Measurements from ENCODE around the gene POC1A.

POC1A gene

GRCh38 chr3:52054661-52055511 is 99.3 kb downstream of the POC1A start:
- peak; percentile 76 for FAIRE-seq

GRCh38 chr3:52053307-52054304 is 100.6 kb downstream of the POC1A start:
- TF ChIP-seq TAF1 (IDR thresholded peaks at IDR 0.05; ENCODE audit: borderline replicate concordance, low read depth, low read length), result no peak
- TF ChIP-seq POLR2AphosphoS5 (IDR thresholded peaks at IDR 0.05; ENCODE audit: low read depth, low read length), result no peak
- TF ChIP-seq POLR2A (IDR thresholded peaks at IDR 0.05; ENCODE audit: low read depth, low read length), result no peak
- peak; percentile 80 for FAIRE-seq
- DNase-seq (ENCODE audit: insufficient read length), result no peak

More at GRCh38 chr3:52054661-52055511, 99.3 kb downstream of the POC1A start:
- TF ChIP-seq POLR2A (IDR thresholded peaks at IDR 0.05; ENCODE audit: low read depth, low read length) (no peak), POLR2AphosphoS5 (IDR thresholded peaks at IDR 0.05; ENCODE audit: low read depth, low read length) (no peak), TAF1 (IDR thresholded peaks at IDR 0.05; ENCODE audit: borderline replicate concordance, low read depth, low read length) (no peak)
- no peak for DNase-seq (ENCODE audit: insufficient read length)

- FAIRE-seq (no peak), DNase-seq (ENCODE audit: insufficient read length) (no peak)
- TF ChIP-seq TAF1 (IDR thresholded peaks at IDR 0.05; ENCODE audit: borderline replicate concordance, low read depth, low read length), result no peak
- no peak for TF ChIP-seq POLR2A (IDR thresholded peaks at IDR 0.05; ENCODE audit: low read depth, low read length)
- no peak for TF ChIP-seq POLR2AphosphoS5 (IDR thresholded peaks at IDR 0.05; ENCODE audit: low read depth, low read length)
Measured at GRCh38 chr3:52052831-52053306, 101.4 kb downstream of the POC1A start.

GRCh38 chr3:52051444-52051843 is 102.8 kb downstream of the POC1A start:
- no peak for DNase-seq (ENCODE audit: insufficient read length)
- FAIRE-seq, result no peak
- TF ChIP-seq TAF1 (IDR thresholded peaks at IDR 0.05; ENCODE audit: borderline replicate concordance, low read depth, low read length) (no peak), POLR2A (IDR thresholded peaks at IDR 0.05; ENCODE audit: low read depth, low read length) (no peak), POLR2AphosphoS5 (IDR thresholded peaks at IDR 0.05; ENCODE audit: low read depth, low read length) (no peak)

- DNase-seq (ENCODE audit: insufficient read length), result no peak
- TF ChIP-seq POLR2A (IDR thresholded peaks at IDR 0.05; ENCODE audit: low read depth, low read length) (no peak), TAF1 (IDR thresholded peaks at IDR 0.05; ENCODE audit: borderline replicate concordance, low read depth, low read length) (no peak), POLR2AphosphoS5 (IDR thresholded peaks at IDR 0.05; ENCODE audit: low read depth, low read length) (no peak)
- FAIRE-seq, result no peak
Measured at GRCh38 chr3:52050571-52050970, 103.7 kb downstream of the POC1A start.

GRCh38 chr3:52049503-52049902 is 104.7 kb downstream of the POC1A start:
- no peak for TF ChIP-seq TAF1 (IDR thresholded peaks at IDR 0.05; ENCODE audit: borderline replicate concordance, low read depth, low read length)
- no peak for TF ChIP-seq POLR2A (IDR thresholded peaks at IDR 0.05; ENCODE audit: low read depth, low read length)
- TF ChIP-seq POLR2AphosphoS5 (IDR thresholded peaks at IDR 0.05; ENCODE audit: low read depth, low read length), result no peak
- FAIRE-seq (no peak), DNase-seq (ENCODE audit: insufficient read length) (no peak)

- FAIRE-seq, result no peak
- TF ChIP-seq POLR2A (IDR thresholded peaks at IDR 0.05; ENCODE audit: low read depth, low read length) (no peak), TAF1 (IDR thresholded peaks at IDR 0.05; ENCODE audit: borderline replicate concordance, low read depth, low read length) (no peak), POLR2AphosphoS5 (IDR thresholded peaks at IDR 0.05; ENCODE audit: low read depth, low read length) (no peak)
Measured at GRCh38 chr3:52047295-52047960, 106.8 kb downstream of the POC1A start.

GRCh38 chr3:52046902-52047239 is 107.4 kb downstream of the POC1A start:
- FAIRE-seq, result no peak
- TF ChIP-seq POLR2A (IDR thresholded peaks at IDR 0.05; ENCODE audit: low read depth, low read length) (no peak), TAF1 (IDR thresholded peaks at IDR 0.05; ENCODE audit: borderline replicate concordance, low read depth, low read length) (no peak), POLR2AphosphoS5 (IDR thresholded peaks at IDR 0.05; ENCODE audit: low read depth, low read length) (no peak)
- no peak for DNase-seq (ENCODE audit: insufficient read length)

More at GRCh38 chr3:52047295-52047960, 106.8 kb downstream of the POC1A start:
- no peak for DNase-seq (ENCODE audit: insufficient read length)

- FAIRE-seq (no peak), DNase-seq (ENCODE audit: insufficient read length) (no peak)
- TF ChIP-seq POLR2AphosphoS5 (IDR thresholded peaks at IDR 0.05; ENCODE audit: low read depth, low read length), result no peak
- no peak for TF ChIP-seq TAF1 (IDR thresholded peaks at IDR 0.05; ENCODE audit: borderline replicate concordance, low read depth, low read length)
- TF ChIP-seq POLR2A (IDR thresholded peaks at IDR 0.05; ENCODE audit: low read depth, low read length), result no peak
Measured at GRCh38 chr3:52046186-52046901, 107.9 kb downstream of the POC1A start.

GRCh38 chr3:52044869-52045619 is 109.2 kb downstream of the POC1A start:
- no peak for FAIRE-seq
- DNase-seq (ENCODE audit: insufficient read length), result no peak
- TF ChIP-seq POLR2AphosphoS5 (IDR thresholded peaks at IDR 0.05; ENCODE audit: low read depth, low read length), result no peak
- no peak for TF ChIP-seq TAF1 (IDR thresholded peaks at IDR 0.05; ENCODE audit: borderline replicate concordance, low read depth, low read length)
- no peak for TF ChIP-seq POLR2A (IDR thresholded peaks at IDR 0.05; ENCODE audit: low read depth, low read length)

All from GM12892 (cell line).